DND-41 (cell line): Measurements from ENCODE around the gene PSMB8.

Experiments used
- ATAC-seq: fragments of 200-7000 bp; cut with Tn5 transposase; 3 replicates; pipeline ENCODE4 v1.9.1; 2021; ENCODE audit warnings: low read depth; ENCODE audit not compliant: insufficient read depth
- DNase-seq: peaks from one replicate; pipeline ENCODE4 v3.0.0-alpha.2; 2020
- H2AFZ ChIP-seq: 2 replicates; pipeline ENCODE4 v1.6.0; 2012; ENCODE audit warnings: low read depth, low read length
- H3K27ac ChIP-seq: 2 replicates; pipeline ENCODE4 v1.5.1; 2012; ENCODE audit warnings: low read length, inconsistent platforms
- H3K27me3 ChIP-seq: fragments of 200-600 bp; sonication (generic); 2 replicates; pipeline ENCODE4 v1.6.0; 2012; ENCODE audit warnings: low read length, mild to moderate bottlenecking, inconsistent platforms; ENCODE audit not compliant: insufficient read depth, poor library complexity
- H3K36me3 ChIP-seq: 2 replicates; pipeline ENCODE4 v1.5.1; 2012; ENCODE audit warnings: low read length, inconsistent platforms; ENCODE audit not compliant: insufficient read depth
- H3K4me1 ChIP-seq: 2 replicates; pipeline ENCODE4 v1.5.1; 2012; ENCODE audit warnings: mild to moderate bottlenecking, low read length; ENCODE audit not compliant: insufficient read depth
- H3K4me2 ChIP-seq: 2 replicates; pipeline ENCODE4 v1.6.0; 2012; ENCODE audit warnings: mild to moderate bottlenecking, moderate library complexity, low read length, inconsistent platforms; ENCODE audit not compliant: insufficient read depth
- H3K4me3 ChIP-seq, 2 experiments: fragments of 200-600 bp in 1 of 2; shearing (Covaris generic) in 1 of 2; 2 replicates each; pipeline ENCODE4 v1.5.1; 2012 to 2016; ENCODE audit warnings: inconsistent platforms in 2 of 2, low read length in 2 of 2, mild to moderate bottlenecking in 2 of 2, low read depth in 1 of 2, moderate library complexity in 1 of 2
- H3K79me2 ChIP-seq: 2 replicates; pipeline ENCODE4 v1.6.0; 2012; ENCODE audit warnings: low read length, inconsistent platforms; ENCODE audit not compliant: insufficient read depth
- H3K9ac ChIP-seq: 2 replicates; pipeline ENCODE4 v1.6.0; 2012; ENCODE audit warnings: low read depth, mild to moderate bottlenecking, inconsistent platforms, low read length, moderate library complexity
- H3K9me3 ChIP-seq: 2 replicates; pipeline ENCODE4 v1.5.1; 2012; ENCODE audit warnings: low read length, moderate library complexity, mild to moderate bottlenecking, inconsistent platforms; ENCODE audit not compliant: insufficient read depth, severe bottlenecking
- H4K20me1 ChIP-seq: 2 replicates; pipeline ENCODE4 v1.6.0; 2012; ENCODE audit warnings: low read length; ENCODE audit not compliant: insufficient read depth
- EZH2 ChIP-seq: IDR thresholded peaks from 3 replicates; pipeline ENCODE4 v1.6.1; 2012; ENCODE audit warnings: borderline replicate concordance, low read depth, mild to moderate bottlenecking, moderate library complexity, low read length, inconsistent platforms; ENCODE audit not compliant: severe bottlenecking
- TF ChIP-seq, protein P1 (sequence below): IDR thresholded peaks from 2 replicates; pipeline ENCODE4 v1.5.1; 2012; ENCODE audit warnings: borderline replicate concordance, low read length, moderate library complexity, mild to moderate bottlenecking; ENCODE audit not compliant: poor library complexity, severe bottlenecking; ENCODE audit errors: extremely low read depth

The PSMB8 gene

GRCh38 chr6:32853541-32854375 is 9.9 kb upstream of the PSMB8 start, which contains the start of the genes PSMB9 and TAP1:
PSMB9 (plus strand) TSS chr6:32854192; CDS start chr6:32854230, 38 bp downstream.
TAP1 (minus strand) TSS chr6:32853704; CDS start chr6:32853636, 68 bp downstream.
- no peaks in the 10 kb centered on the region for H3K27me3 ChIP-seq
- peaks cover 38% of the 10 kb centered on the region for H3K36me3 ChIP-seq
- peak within 1 kb of the TSS; percentile 75 for H3K4me2 ChIP-seq
- ATAC-seq (peak; percentile 85), DNase-seq (peak; percentile 94)
- no peaks in the 10 kb centered on the region for H3K9me3 ChIP-seq
- peak within 1 kb of the TSS; percentile 83 for H3K9ac ChIP-seq
- no peak for TF ChIP-seq EZH2
- TF ChIP-seq, protein P1, sequence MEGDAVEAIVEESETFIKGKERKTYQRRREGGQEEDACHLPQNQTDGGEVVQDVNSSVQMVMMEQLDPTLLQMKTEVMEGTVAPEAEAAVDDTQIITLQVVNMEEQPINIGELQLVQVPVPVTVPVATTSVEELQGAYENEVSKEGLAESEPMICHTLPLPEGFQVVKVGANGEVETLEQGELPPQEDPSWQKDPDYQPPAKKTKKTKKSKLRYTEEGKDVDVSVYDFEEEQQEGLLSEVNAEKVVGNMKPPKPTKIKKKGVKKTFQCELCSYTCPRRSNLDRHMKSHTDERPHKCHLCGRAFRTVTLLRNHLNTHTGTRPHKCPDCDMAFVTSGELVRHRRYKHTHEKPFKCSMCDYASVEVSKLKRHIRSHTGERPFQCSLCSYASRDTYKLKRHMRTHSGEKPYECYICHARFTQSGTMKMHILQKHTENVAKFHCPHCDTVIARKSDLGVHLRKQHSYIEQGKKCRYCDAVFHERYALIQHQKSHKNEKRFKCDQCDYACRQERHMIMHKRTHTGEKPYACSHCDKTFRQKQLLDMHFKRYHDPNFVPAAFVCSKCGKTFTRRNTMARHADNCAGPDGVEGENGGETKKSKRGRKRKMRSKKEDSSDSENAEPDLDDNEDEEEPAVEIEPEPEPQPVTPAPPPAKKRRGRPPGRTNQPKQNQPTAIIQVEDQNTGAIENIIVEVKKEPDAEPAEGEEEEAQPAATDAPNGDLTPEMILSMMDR = peak; percentile 91
- H2AFZ ChIP-seq = peak within 1 kb of the TSS; percentile 91
- peak within 1 kb of the TSS; percentile 55 to 79 for H3K4me3 ChIP-seq
- peak within 1 kb of the TSS; percentile 98 for H3K27ac ChIP-seq
- no peaks in the 10 kb centered on the region for H4K20me1 ChIP-seq
- H3K79me2 ChIP-seq = peaks cover 29% of the 10 kb centered on the region
- peaks cover 33% of the 10 kb centered on the region for H3K4me1 ChIP-seq

DNA sequence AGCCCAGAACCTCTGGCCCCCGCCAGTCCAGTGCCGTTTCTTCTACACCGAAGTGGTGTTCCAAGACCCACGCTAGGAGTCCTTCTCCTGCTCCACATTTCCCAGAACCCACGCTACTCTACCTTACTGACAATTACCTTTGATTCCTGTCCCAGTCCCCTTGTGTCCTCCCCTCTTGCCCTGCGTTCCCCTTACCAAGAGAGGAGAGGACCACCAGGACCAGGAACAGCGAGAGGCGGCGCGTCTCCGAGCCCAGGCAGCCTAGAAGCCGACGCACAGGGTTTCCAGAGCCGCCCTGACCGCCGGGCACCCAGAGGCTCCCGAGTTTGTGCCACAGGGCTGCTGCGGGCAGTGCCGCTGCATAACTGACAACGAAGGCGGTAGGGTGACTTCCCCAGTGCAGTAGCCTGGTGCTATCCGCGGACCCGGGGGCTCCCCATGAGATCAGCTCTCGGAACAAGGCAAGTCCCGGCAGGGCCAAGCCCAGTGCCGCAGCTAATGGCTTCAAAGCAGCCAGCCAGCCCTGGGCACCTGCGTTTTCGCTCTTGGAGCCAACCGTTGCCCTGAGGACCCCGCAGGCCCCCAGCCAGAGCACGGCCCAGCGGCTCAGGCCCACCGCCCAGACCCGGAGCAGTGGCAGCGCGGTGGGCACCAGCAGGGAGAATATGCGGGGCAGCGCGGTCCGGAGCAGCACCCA is 9.1 kb upstream of the PSMB8 start:
- H3K27ac ChIP-seq = peak overlapping the region; percentile 98
- H3K4me1 ChIP-seq = peaks cover 33% of the 10 kb centered on the region
- no peaks in the 10 kb centered on the region for H4K20me1 ChIP-seq
- TF ChIP-seq, protein P1 = no peak
- no peak for TF ChIP-seq EZH2
- H3K27me3 ChIP-seq = no peaks in the 10 kb centered on the region
- DNase-seq = peak; percentile 56
- peak overlapping the region; percentile 75 for H3K4me2 ChIP-seq
- H3K9ac ChIP-seq = peak overlapping the region; percentile 83
- peaks cover 29% of the 10 kb centered on the region for H3K79me2 ChIP-seq
- peaks cover 38% of the 10 kb centered on the region for H3K36me3 ChIP-seq
- peak overlapping the region; percentile 55 to 79 for H3K4me3 ChIP-seq
- H3K9me3 ChIP-seq = no peaks in the 10 kb centered on the region
- ATAC-seq = peak; percentile 34
- peak overlapping the region; percentile 91 for H2AFZ ChIP-seq

DNA sequence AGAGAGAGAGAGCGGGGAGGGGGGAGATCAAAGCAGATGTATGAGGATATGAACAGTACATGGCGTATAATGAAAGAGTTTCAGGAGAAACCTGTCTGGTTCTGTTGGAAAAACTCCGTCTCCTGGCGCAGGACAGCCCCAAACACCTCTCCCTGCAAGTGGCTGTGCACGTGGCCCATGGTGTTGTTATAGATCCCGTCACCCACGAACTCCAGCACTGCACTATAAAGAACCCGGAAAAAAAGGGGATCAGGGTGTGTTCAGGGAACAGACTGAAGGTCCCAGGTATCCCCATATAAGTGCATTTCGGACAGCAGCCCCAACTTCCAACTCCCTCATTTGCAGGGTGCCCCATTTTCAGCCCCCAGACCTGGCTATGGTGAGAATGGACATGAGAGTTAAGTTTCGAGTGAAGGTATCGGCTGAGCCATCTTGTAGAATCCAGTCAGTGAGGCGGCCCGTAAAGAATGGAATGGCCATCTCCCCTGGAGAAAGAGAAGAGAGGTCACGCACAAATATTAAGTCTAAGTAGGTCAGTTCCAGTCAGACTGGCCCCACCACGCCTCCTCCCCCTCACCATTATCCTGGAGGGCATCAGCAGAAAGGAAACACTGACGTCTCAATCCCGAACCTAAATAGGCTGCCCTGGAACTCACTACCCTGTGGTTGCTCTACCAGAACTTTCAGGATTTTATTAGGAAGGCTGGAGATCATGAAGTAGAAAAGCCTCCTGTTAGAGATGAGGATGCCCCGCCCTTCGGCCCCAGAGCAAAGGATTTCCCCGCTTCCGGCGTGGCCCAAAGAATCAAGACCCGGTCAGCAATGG is 8.4 kb upstream of the PSMB8 start:
- no peak for ATAC-seq
- no peaks in the 10 kb centered on the region for H3K27me3 ChIP-seq
- no peak for DNase-seq
- H4K20me1 ChIP-seq = no peaks in the 10 kb centered on the region
- H3K9me3 ChIP-seq = no peaks in the 10 kb centered on the region
- peaks cover 33% of the 10 kb centered on the region for H3K4me1 ChIP-seq
- peak overlapping the region; percentile 83 for H3K9ac ChIP-seq
- H3K36me3 ChIP-seq = peaks cover 38% of the 10 kb centered on the region
- H3K4me2 ChIP-seq = peak overlapping the region; percentile 75
- peaks cover 30% of the 10 kb centered on the region for H3K79me2 ChIP-seq
- peak overlapping the region; percentile 15; the same call in 1 of the 2 replicates for H3K27ac ChIP-seq
- H2AFZ ChIP-seq = 0 out of 2 replicates have a peak overlapping the region, but pooled peaks have one; percentile 91
- peak overlapping the region in 1 of 2 experiments; percentile 79; a peak in 3 of 4 replicates for H3K4me3 ChIP-seq
- TF ChIP-seq EZH2 = no peak
- TF ChIP-seq, protein P1 = no peak
